ENCODE measurements around the gene SPDYE16. TPM values are rescaled to one million over a fixed set of nuclear protein-coding genes. Genes with fewer than 3 reads are reported as not detected.
"Not testable (repeated sequence)": the region's sequence is repeated elsewhere in the genome, so short reads cannot be mapped to it uniquely, and the experiment has no call there.

Gene SPDYE16
- polyA plus RNA-seq (ENCODE audit: insufficient read length) = 4.5 TPM

DNA sequence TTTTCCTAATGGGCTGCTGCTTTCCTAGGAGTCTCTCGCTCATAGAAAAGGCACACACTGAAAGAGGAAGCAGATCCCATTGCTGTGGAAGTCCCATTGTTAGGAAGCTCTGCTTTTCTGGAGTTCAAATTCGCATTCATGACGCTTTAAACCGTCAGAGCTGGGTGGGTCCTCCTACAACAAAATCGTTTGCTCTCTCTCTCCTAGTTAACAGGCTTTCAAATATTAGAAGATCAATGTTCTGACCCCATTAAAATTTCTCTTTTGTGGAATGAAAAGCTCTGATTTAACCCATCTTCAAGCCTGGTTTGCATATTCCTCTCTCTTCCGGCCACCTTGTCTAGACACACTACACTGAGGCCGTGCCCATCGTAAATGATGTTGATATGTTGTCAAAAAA is at the start of gene SPDYE16:
TSS of gene SPDYE16 (minus strand) at position 101 of the 400 bp plus-strand sequence. CDS start 1,838 bp downstream, outside the sequence.
- DNase-seq = not testable (repeated sequence)

- DNase-seq = not testable (repeated sequence)
Observed at GRCh38 chr7:76592694-76593093, 49.6 kb upstream of the SPDYE16 start.

- not testable (repeated sequence) for DNase-seq
Observed at GRCh38 chr7:76591602-76592304, 48.7 kb upstream of the SPDYE16 start.

DNA sequence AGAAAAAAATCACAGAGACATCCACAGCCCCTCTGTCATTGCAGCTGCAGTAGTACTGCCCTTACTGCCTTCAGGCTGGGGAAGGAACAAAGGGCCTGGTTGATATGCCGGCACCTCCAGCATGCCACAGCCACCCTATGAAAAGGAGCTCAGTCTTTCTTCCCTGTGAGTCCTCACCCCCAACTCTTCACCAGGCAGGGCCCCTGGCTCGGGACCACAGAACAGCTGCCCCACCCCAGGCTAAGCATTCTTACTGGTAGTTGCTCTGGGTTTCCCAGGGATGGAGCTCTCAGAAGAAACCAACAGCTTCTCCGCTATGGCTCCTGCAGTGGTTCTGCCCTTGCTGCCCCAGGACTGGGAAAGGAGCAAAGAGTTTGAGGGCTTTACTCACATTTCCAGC is 47.9 kb upstream of the SPDYE16 start:
- not testable (repeated sequence) for DNase-seq

- not testable (repeated sequence) for DNase-seq
Observed at GRCh38 chr7:76588586-76588985, 45.5 kb upstream of the SPDYE16 start.

DNA sequence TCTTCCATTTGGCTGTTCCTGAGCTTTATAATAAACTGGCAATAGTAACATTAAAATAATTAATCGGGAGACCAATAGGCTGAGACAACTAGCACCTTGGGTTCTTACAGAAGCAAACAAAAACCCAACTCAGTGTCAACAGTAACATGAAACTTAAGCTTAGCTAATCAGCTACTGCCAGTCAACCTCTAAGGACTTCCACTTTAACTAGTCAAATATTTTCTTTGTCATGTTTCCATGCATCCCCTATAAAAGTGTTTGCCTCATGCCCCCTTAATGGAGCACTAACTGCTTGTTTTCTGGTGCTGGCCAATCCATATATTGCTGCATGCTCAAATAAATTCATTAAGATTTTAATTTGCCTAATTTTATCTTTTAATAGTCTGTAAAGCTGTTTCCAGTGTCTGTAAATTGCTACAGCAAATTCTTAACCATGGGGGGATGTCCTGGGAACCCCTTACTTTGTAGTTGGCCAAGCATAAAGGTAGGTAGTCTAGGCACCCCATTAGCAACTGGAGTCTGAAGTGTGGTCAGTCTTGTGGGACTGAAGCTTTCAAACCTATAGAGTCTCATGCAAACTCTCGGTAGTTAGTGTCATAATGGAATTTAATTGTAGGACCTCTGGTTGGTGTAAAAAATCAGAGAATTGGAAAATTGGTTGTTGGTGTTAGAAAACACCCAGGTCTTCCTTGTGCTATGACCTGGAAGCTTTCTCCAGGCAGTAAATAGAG is 43.7 kb upstream of the SPDYE16 start:
- DNase-seq = not testable (repeated sequence)

DNA sequence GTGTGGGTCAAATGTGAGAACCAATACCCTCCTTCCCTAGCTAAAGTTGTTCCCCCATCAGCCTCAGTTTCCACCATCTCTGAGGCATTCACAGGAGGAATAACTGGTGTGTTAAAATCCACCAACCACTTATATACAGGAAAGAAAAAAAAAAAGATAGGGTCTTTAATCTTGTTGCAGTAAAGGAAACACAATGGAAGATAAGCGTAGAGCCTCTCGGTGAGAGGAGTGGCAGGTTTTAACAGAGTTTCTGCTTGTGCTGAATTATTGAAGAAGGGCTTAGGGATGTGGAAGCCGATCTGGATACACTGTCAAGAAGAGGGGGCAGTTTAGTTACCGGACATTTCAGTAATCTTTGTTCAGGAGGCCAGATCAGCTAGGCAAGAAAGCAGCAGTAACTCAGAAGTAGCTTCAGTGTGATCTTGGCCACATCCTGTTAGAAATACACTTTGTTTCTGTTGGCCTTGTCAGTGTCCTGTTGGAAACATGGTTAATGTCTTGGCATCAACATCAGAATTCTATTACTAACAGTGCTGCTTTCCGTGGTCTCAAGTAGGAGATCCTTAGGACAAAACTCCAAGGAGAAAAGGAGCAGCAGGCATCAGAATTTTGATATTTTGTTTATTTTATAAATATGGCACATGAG is 40.7 kb upstream of the SPDYE16 start:
- DNase-seq = peak; percentile 58

DNA sequence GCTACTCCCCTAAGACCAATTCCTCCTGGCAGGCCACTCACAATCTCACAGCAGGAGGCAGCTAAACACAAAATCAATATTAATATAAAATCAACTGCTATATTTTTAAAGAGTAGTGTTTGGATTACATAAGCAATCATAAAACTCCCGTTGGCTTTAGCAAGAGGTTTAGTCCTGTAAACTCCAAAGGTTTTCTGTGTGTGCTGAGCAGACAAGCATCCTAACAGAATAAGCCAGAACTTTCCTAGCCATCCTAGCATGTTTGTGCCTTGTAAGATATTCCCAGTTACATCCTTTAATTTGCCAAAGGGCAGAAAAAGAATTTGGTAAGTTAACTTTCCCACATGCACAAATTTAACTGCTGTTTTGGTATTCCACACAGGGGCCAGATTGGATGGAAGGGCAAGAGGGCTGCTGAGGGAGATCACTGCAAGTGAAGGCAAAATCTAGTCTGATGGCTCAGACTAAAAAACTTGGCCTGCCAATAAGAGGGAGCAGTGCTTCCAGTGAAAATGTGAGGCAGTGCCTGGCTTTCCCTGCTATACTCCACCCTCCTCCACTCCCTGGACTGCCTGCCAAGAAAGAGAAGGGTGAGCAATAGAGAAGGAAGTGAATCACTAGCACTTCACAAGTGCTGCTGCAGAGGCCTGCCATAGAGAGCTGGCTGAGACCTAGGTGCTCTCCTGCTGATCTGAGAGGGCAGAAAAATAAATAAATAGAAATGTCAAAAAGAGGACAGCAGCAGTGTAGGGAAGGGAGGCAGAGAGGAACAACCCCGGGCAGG is 39.9 kb upstream of the SPDYE16 start:
- DNase-seq = peak; percentile 56

DNA sequence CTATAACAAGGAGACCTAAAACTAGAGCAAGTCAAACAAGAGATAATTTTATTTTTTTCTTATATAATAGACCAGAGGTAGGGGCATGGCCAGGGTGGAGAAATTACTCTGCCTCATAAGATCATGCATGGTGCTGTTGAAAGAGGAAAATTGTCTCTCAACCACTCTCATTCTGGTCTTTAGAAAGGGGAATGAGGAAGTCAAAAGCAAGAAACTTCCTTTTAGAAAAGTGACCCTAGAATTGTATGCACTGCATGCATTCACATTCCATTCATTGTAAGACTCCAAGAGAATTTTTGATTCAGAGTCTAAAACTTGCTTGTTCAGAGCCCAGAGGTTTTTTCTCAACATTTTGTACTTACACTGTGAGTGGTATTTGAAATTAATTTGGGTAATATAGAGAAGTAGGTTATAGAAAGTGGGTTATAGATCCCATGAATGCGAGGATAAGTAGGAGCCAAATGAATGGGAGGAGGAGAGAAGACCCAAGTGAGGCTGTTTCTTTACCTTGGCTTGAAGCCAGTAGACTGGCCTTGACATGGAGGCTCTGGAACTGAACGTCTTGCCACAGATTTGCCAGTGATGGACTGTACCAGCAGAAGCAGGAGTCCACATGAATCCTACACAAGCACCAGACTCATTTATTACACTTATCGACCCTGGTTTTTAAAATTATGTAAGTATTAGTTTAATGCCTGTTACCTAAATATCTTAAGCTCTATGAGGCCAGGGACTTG is 33.0 kb upstream of the SPDYE16 start:
- DNase-seq = not testable (repeated sequence)

DNA sequence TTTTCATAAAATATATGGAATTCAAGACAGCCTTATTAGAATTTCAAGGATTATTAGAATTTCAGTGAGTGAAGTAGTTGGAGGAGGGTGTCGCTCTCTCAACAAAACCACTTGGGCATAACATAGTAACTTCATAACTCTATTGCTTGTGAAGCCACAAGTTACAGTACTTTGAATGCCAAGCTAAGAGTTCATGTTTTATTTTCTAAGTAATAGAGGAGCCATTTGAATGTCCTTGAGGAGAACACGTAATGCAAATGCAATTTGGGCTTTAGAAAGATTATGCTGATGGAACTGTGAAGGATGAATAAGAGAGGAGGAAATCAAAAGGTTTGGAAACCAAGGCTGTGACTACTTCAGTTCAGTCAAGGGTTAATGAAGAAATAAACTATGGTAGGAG is 32.3 kb upstream of the SPDYE16 start:
- DNase-seq = not testable (repeated sequence)

DNA sequence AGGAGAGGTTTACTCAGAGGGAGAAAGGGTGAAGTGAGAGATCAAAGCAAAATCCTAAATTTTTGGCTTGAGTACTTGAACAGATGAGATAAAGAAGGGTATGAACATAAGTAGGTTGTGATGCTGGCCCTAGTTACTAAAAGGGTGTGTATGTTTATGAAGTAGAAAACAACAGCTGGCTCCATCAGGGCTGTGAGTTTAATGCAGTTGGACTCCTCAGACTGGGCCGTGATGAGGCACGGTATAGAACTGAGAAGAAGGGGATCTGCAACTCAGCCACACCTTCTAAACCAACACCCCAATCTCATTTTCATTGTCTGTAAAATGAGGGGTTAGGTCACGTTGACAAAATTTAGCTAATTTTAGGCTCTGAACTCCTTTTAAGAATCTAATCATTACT is 29.2 kb upstream of the SPDYE16 start:
- DNase-seq = not testable (repeated sequence)

DNA sequence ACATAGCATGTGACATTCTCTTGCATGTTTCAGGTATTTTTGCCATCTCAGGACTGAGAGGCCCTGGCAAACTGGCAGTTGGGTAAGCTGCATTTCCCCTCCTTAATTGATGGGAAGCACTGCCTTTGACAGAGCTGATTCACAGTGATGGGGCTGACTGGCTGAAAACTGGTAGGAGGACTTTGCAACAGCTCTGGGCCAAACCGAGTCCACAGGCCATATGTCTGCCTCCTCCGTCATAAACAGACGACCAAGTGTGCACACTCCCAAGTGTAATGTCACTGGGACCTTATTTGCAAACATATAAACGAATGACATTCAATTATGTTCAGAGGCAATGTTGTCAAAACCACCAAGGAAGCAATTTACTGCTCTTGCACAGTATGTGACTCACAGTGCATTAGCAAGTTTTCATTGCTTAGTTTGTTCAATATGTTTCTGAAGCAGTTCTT is 27.3 kb upstream of the SPDYE16 start:
- DNase-seq = not testable (repeated sequence)

GRCh38 chr7:76568742-76569141 is 25.6 kb upstream of the SPDYE16 start:
- not testable (repeated sequence) for DNase-seq

DNA sequence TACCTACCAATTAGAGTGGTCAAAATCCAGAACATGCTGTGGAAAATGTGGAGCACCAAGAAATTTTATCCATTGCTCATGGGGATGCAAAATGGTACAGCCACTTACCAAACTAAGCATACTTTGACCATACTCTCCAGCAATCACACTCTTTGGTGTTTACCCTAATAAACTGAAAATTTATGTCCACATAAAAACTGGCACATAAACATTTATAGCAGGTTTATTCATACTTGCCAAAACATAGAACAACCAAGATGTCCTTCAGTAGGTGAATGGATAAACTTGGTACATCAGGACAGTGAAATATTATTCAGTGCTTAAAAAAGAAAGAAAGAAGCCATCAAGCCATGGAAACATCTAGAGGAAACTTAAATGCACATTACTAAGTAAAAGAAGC is 24.7 kb upstream of the SPDYE16 start:
- not testable (repeated sequence) for DNase-seq

GRCh38 chr7:76567311-76567710 is 24.2 kb upstream of the SPDYE16 start:
- not testable (repeated sequence) for DNase-seq

GRCh38 chr7:76565001-76565400 is 21.9 kb upstream of the SPDYE16 start:
- not testable (repeated sequence) for DNase-seq

DNA sequence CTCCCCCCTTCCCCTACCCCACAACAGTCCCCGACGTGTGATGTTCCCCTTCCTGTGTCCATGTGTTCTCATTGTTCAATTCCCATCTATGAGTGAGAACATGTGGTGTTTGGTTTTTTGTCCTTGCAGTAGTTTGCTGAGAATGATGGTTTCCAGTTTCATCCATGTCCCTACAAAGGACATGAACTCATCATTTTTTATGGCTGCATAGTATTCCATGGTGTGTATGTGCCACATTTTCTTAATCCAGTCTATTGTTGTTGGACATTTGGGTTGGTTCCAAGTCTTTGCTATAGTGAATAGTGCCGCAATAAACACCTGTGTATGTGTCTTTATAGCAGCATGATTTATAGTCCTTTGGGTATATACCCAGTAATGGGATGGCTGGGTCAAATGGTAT is 18.2 kb upstream of the SPDYE16 start:
- DNase-seq = not testable (repeated sequence)

- not testable (repeated sequence) for DNase-seq
Observed at GRCh38 chr7:76560157-76560556, 17.1 kb upstream of the SPDYE16 start.

DNA sequence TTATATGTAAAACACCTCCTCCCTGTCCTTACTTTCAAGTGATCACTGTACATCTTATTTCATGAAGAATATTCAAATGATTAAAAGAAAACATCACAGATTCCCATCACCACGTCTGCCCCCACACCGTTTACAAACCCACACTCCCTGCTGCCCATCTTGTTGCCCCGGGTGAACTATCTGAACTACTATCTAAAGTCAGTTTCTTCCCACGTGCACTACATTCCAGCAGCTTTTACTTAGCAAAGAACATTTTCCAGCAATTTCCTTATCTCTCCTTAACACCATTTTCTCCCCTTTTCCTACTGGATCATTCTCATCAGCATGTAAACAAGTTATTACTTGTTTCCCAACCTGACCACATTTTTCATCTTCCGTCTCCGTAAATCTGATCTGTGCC is 16.6 kb upstream of the SPDYE16 start:
- DNase-seq = not testable (repeated sequence)

GRCh38 chr7:76551992-76552391 is 8.9 kb upstream of the SPDYE16 start:
- not testable (repeated sequence) for DNase-seq

DNA sequence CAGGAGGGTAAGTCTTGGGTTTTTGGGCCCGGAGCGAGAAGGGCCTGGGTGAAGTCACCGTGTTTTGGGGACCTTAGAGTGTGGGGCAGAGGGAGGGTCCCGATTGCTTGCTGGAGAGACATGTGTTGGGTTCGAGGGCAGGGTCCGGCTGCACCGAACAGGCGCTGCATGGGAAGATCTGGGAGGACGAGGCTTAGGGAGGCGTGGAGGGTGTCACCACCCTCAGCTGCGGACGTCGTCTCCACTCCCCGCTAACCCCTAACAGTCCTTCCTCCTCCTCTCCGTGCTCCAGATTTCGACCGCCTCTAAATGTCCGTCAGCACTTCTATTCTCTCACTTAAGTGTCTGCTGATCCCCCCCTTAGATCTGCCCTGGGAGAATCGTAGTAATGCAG is 6.8 kb upstream of the SPDYE16 start:
- DNase-seq = peak; percentile 1
